ENCODE measurements around the gene SH3BP1. TPM values are rescaled to one million over a fixed set of nuclear protein-coding genes. Genes with fewer than 3 reads are reported as not detected.

Gene SH3BP1
- total and polyA plus RNA-seq, 2 of the 8 experiments (the other 6 are each of a cell fraction or from before 2014, with no cell fraction given) = 23.9 to 40.3 TPM

DNA sequence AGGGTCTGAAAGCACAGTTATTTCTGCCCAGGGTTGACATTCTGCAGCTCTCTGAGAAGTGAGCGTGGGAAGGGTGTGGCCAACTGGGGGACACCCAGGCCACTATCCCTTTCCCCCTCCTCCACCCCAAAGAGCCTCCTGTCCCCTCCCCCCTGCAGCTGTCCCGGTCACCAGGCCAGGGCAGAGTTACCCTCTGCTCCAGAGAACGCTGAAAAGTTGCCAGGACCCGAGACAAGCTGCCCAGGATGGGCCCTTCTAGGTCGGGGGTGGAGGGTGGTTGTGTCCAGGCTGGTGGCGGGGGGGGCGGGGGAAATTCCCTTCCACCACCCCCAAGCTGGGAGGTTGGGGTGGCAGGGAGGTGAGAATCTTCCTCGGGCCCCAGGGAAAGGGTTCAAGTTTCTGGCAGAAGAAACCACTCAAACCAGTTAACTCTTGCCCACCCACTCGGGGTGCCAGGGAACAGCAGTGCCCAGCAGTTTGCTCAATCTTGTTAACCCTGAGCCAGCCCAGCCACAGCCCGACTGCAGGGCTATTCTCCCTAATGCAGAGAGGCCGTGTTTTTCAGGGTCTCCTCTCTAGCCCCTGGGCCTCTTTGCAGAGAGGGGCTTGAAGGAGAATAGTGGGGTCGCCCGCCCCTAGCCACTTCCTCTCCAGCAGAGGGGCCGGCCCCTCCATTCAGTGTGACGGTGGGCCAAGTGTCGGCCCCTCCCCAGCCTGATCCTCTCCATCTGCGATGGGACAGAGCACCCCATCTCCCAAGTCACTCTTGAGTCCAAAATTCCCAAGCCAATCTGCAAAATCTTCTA is 36.7 kb downstream of the SH3BP1 start:
- peak overlapping the region; percentile 61; the same call in 1 of the 2 replicates for H2BK15ac ChIP-seq (ENCODE audit: low read length)
- no peaks in the 10 kb centered on the region for H3K36me3 ChIP-seq (ENCODE audit: control insufficient read depth in 2 of 4, insufficient read depth in 4 of 4, low read length in 3 of 4)
- peak overlapping the region; percentile 55; the same call in 1 of the 2 replicates for H2BK12ac ChIP-seq (ENCODE audit: low read depth, low read length)
- no peaks in the 10 kb centered on the region for H3K9me3 ChIP-seq (ENCODE audit: insufficient read depth in 2 of 2, low read depth in 1 of 2, low read length in 1 of 2)
- peak in 1 of 2 experiments; percentile 53 for DNase-seq (ENCODE audit: low read depth in 1 of 2, low spot score in 2 of 2)
- no peak overlapping the region for H3K23ac ChIP-seq (ENCODE audit: insufficient read length)
- peak overlapping the region; percentile 10 for H4K91ac ChIP-seq (replicated peaks; ENCODE audit: insufficient read length, low read length)
- CTCF ChIA-PET (ENCODE audit: partially characterized antibody) = interaction anchor here (0.9 to 16.3 kb wide), 9 partner anchors 11 to 117 kb away, joined by 3 to 261 read pairs (median 3); partner anchors contain the start of genes SH3BP1 and TRIOBP
- H4K5ac ChIP-seq (ENCODE audit: insufficient read length, low read depth, low read length) = no peak overlapping the region
- H3K23me2 ChIP-seq (ENCODE audit: low read depth, low read length) = peaks cover 2% of the 10 kb centered on the region; the same call in 1 of the 2 replicates
- no peak overlapping the region for H2BK5ac ChIP-seq (ENCODE audit: low read depth, low read length)
- H3K79me2 ChIP-seq (ENCODE audit: control insufficient read depth in 1 of 2, insufficient read depth in 2 of 2, low read length in 2 of 2) = no peaks in the 10 kb centered on the region
- 61% methylated on average over 12 of the region's 17 CpGs; no CpG with 5 or more reads in 1 of the 2 experiments for WGBS, 2 experiments (ENCODE audit: extremely low coverage in 1 of 2, insufficient coverage in 1 of 2, insufficient read length in 1 of 2, insufficient replicate concordance in 2 of 2, low coverage in 1 of 2, low lambda C conversion rate in 2 of 2, missing lambda C conversion rate in 1 of 2)
- no peak overlapping the region for H2AFZ ChIP-seq (ENCODE audit: low read length)
- FAIRE-seq = no peak
- H2BK120ac ChIP-seq (replicated peaks; ENCODE audit: low read depth, low read length) = peak overlapping the region; percentile 85
- H3K27ac ChIP-seq (ENCODE audit: low read depth, low read length) = no peak overlapping the region
- no peak overlapping the region; the same call in 1 of the 2 replicates for H4K8ac ChIP-seq (ENCODE audit: extremely low read depth, insufficient read depth, low read length)
- H2BK20ac ChIP-seq (ENCODE audit: low read length) = peak overlapping the region; percentile 72; the same call in 1 of the 2 replicates
- no peak overlapping the region for H2AK5ac ChIP-seq (ENCODE audit: low read depth, low read length)
- peaks cover 0 to 19% (median 13%) of the 10 kb centered on the region in 4 experiments; a peak in 6 of 7 replicates for H3K4me1 ChIP-seq (replicated peaks in 1 of 4; ENCODE audit: control insufficient read depth in 3 of 4, insufficient read depth in 4 of 4, low read length in 3 of 4)
- H3K14ac ChIP-seq (ENCODE audit: insufficient read length) = no peak overlapping the region
- H3K4ac ChIP-seq (replicated peaks; ENCODE audit: insufficient read length, low read depth, low read length) = no peak overlapping the region
- H3K18ac ChIP-seq (ENCODE audit: extremely low read depth, low read length) = peak overlapping the region; percentile 56; the same call in 1 of the 2 replicates
- POLR2A ChIA-PET (ENCODE audit: partially characterized antibody) = interaction anchor here (0.6 to 2.2 kb wide), 9 partner anchors 9 to 149 kb away, joined by 3 to 13 read pairs (median 4); partner anchors contain the start of genes GGA1, NOL12 and PDXP
- no peaks in the 10 kb centered on the region for H3K79me1 ChIP-seq (ENCODE audit: low read depth, low read length)
- H3K4me3 ChIP-seq (ENCODE audit: extremely low read depth in 1 of 4, insufficient read depth in 2 of 4, low read depth in 3 of 4, low read length in 4 of 4) = peak overlapping the region in 2 of 4 experiments; percentile 28 to 63; a peak in 3 of 8 replicates
- H4K20me1 ChIP-seq (replicated peaks in 1 of 2; ENCODE audit: control insufficient read depth in 1 of 2, insufficient read depth in 2 of 2, low read length in 2 of 2) = peaks cover 0 to 2% of the 10 kb centered on the region in 2 experiments
- no peak overlapping the region for H3K56ac ChIP-seq (replicated peaks; ENCODE audit: insufficient read length, low read depth, low read length)
- H3K9ac ChIP-seq (replicated peaks in 1 of 4; ENCODE audit: extremely low read depth in 1 of 4, low read depth in 3 of 4, low read length in 3 of 4) = no peak overlapping the region
- H3K27me3 ChIP-seq (replicated peaks in 1 of 4; ENCODE audit: control insufficient read depth in 3 of 4, extremely low read depth in 1 of 4, insufficient read depth in 3 of 4, low read length in 3 of 4) = peaks cover 0 to 2% (median 0%) of the 10 kb centered on the region in 4 experiments; a peak in 1 of 7 replicates
- no peak for TF ChIP-seq ZNF274 (IDR thresholded peaks at IDR 0.05; ENCODE audit: borderline replicate concordance, extremely low read depth, low read length)
- TF ChIP-seq JUND (IDR thresholded peaks at IDR 0.05; ENCODE audit: low read length) = no peak
- TF ChIP-seq EZH2 (IDR thresholded peaks at IDR 0.05; ENCODE audit: low read depth, low read length, severe bottlenecking) = no peak
- no peak for TF ChIP-seq POLR2A (IDR thresholded peaks at IDR 0.05; ENCODE audit: control extremely low read depth in 1 of 2, low read depth in 2 of 2, low read length in 2 of 2)
- TF ChIP-seq, protein P1, sequence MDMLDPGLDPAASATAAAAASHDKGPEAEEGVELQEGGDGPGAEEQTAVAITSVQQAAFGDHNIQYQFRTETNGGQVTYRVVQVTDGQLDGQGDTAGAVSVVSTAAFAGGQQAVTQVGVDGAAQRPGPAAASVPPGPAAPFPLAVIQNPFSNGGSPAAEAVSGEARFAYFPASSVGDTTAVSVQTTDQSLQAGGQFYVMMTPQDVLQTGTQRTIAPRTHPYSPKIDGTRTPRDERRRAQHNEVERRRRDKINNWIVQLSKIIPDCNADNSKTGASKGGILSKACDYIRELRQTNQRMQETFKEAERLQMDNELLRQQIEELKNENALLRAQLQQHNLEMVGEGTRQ (IDR thresholded peaks at IDR 0.05; ENCODE audit: low read length) = no peak
- TF ChIP-seq EGR1 (IDR thresholded peaks at IDR 0.05; ENCODE audit: borderline replicate concordance, low read depth, low read length) = no peak
- H3K4me2 ChIP-seq (ENCODE audit: insufficient read depth in 1 of 2, low read depth in 2 of 2, low read length in 2 of 2) = peak overlapping the region; percentile 63 to 78

Data from H1 (cell line).